Activated CD8-positive, alpha-beta T cell treated with anti-CD3 and anti-CD28 coated beads for 36 hours (primary cell): ENCODE measurements around the gene TGFB2. TPM values are rescaled to one million over a fixed set of nuclear protein-coding genes. Genes with fewer than 3 reads are reported as not detected.

Source experiments
- ATAC-seq: fragments of 200-7000 bp; cut with Tn5 transposase; one replicate; pipeline ENCODE4 v1.10.0; 2021; ENCODE audit warnings: mild to moderate bottlenecking, moderate library complexity
- CTCF ChIA-PET: fragments of 350-600 bp; sonication (Branson Sonifier 250); formaldehyde crosslinking; loops from one replicate; lab custom pipeline; 2021; ENCODE audit warnings: antibody characterized with exemption; lab: Charles Lee
- POLR2A ChIA-PET: fragments of 350-600 bp; sonication (Branson Sonifier 250); formaldehyde crosslinking; loops from one replicate; lab custom pipeline; 2021; ENCODE audit warnings: antibody characterized with exemption; lab: Charles Lee
- DNase-seq: peaks from one replicate; pipeline ENCODE4 v3.0.0-alpha.2; 2020
- H3K27ac Mint-ChIP-seq: one replicate; pipeline ENCODE4 v1.8.0; 2021; ENCODE audit warnings: mild to moderate bottlenecking, mixed read lengths
- H3K27me3 Mint-ChIP-seq: one replicate; pipeline ENCODE4 v1.8.0; 2021; ENCODE audit warnings: mixed read lengths
- H3K36me3 Mint-ChIP-seq: one replicate; pipeline ENCODE4 v1.8.0; 2021; ENCODE audit warnings: low read depth, mixed read lengths
- H3K4me1 Mint-ChIP-seq: one replicate; pipeline ENCODE4 v1.8.0; 2021; ENCODE audit warnings: low read depth, mixed read lengths
- H3K4me3 Mint-ChIP-seq: one replicate; pipeline ENCODE4 v1.8.0; 2021; ENCODE audit warnings: mild to moderate bottlenecking, moderate library complexity, mixed read lengths
- H3K9me3 Mint-ChIP-seq: one replicate; pipeline ENCODE4 v1.8.0; 2021; ENCODE audit warnings: mixed read lengths
- CTCF ChIP-seq: fragments of 200-600 bp; IDR thresholded peaks from one replicate; pipeline ENCODE4 v1.8.0; 2022; ENCODE audit warnings: antibody characterized with exemption, mild to moderate bottlenecking
- intact Hi-C: fragments of 100-400 bp; cut with micrococcal nuclease; formaldehyde crosslinking; loops from one replicate; pipeline ENCODE4 v1.10.0; 2022
- total RNA-seq, 2 experiments: library from RNA; stranded (reverse); gene quantifications; one replicate each; pipeline ENCODE4 v1.2.3, GENCODE V29; 2021

TGFB2 gene
- total RNA-seq, 2 experiments from 2014 or later: not detected

DNA sequence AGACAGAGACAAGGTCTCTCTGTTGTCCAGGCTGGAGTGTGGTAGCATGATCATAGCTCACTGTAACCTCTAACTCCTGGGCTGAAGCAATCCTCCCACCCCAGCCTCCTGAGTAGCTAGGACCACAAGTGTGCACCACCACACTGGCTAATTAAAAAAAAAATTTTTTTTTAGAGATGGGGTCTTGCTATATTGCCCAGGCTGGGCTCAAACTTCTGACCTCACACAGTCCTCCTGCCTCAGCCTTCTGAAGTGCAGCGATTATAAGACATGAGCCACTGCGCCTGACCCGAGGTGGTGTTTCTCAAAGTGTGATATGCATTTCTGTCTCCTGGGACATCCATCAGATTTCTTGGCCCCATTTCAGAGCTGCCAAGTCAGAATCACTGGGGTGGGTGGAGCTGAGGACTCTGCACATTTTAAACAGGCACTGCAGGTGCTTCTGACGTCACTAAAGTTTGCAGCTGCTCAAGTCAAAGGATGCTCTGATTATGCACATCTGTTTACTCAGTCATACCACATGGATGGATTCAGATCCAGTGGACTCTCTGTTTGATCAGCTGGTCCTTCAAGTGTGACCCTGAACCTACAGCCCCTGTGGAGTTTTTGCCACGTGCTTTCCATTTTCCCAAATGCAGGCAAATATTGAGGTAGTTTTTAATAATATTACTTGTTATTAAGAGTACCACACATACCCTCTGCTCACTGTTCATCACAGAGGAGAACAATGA, 21.4 kb downstream of the TGFB2 start:
- no peaks in the 10 kb centered on the region for H3K9me3 Mint-ChIP-seq
- no peaks in the 10 kb centered on the region for H3K4me1 Mint-ChIP-seq
- ChIA-PET POLR2A (interaction anchor here (1.3 kb wide), 1 partner anchor 13 kb away, joined by 4 read pairs; no protein-coding TSS in a partner anchor), CTCF (interaction anchor here (1.2 kb wide), 1 partner anchor 13 kb away, joined by 3 read pairs; no protein-coding TSS in a partner anchor)
- H3K27ac Mint-ChIP-seq: no peak overlapping the region
- DNase-seq (no peak), ATAC-seq (no peak)
- no peak for TF ChIP-seq CTCF
- H3K36me3 Mint-ChIP-seq: no peaks in the 10 kb centered on the region
- peaks cover 3% of the 10 kb centered on the region for H3K27me3 Mint-ChIP-seq
- H3K4me3 Mint-ChIP-seq: no peak overlapping the region
- intact Hi-C loops: no loop called here

DNA sequence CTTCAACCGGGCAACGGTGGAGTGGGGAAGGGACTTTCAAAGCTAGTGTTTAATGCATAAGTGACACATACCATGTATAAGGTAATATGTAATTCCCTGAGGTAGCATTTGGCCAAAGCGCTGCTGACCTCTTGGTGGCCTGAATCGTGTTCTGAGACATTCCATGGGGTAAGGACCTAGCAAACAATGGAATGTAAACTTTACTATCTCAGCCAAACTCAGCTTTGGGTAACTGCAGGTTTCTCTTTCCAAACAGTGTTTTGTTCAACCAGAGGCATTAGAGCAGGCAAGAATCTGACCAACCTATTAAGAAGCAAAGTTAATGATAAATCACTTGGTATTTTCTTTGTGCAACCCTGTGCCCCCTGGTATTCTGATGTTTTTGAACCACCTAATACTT, 22.0 kb downstream of the TGFB2 start:
- Mint-ChIP-seq H3K36me3 (no peaks in the 10 kb centered on the region), H3K9me3 (no peaks in the 10 kb centered on the region), H3K27me3 (peaks cover 5% of the 10 kb centered on the region), H3K27ac (no peak overlapping the region), H3K4me3 (no peak overlapping the region), H3K4me1 (no peaks in the 10 kb centered on the region)
- no peak for TF ChIP-seq CTCF
- intact Hi-C loops: no loop called here
- DNase-seq (no peak), ATAC-seq (no peak)
- ChIA-PET CTCF (no interaction called here), POLR2A (interaction anchor here (1.3 kb wide), 1 partner anchor 13 kb away, joined by 4 read pairs; no protein-coding TSS in a partner anchor)

GRCh38 chr1:218368686-218369085, 23.6 kb downstream of the TGFB2 start:
- Mint-ChIP-seq H3K9me3 (no peaks in the 10 kb centered on the region), H3K36me3 (no peaks in the 10 kb centered on the region), H3K4me3 (no peak overlapping the region), H3K27me3 (peaks cover 14% of the 10 kb centered on the region), H3K27ac (no peak overlapping the region), H3K4me1 (no peaks in the 10 kb centered on the region)
- no peak for TF ChIP-seq CTCF
- CTCF ChIA-PET: interaction anchor here (0.9 kb wide), 1 partner anchor 30 kb away, joined by 3 read pairs; no protein-coding TSS in a partner anchor
- DNase-seq (no peak), ATAC-seq (no peak)
- intact Hi-C loops: no loop called here
- POLR2A ChIA-PET: interaction anchor here (0.9 kb wide), 1 partner anchor 84 kb away, joined by 3 read pairs; the partner anchor contains the start of gene RRP15

DNA sequence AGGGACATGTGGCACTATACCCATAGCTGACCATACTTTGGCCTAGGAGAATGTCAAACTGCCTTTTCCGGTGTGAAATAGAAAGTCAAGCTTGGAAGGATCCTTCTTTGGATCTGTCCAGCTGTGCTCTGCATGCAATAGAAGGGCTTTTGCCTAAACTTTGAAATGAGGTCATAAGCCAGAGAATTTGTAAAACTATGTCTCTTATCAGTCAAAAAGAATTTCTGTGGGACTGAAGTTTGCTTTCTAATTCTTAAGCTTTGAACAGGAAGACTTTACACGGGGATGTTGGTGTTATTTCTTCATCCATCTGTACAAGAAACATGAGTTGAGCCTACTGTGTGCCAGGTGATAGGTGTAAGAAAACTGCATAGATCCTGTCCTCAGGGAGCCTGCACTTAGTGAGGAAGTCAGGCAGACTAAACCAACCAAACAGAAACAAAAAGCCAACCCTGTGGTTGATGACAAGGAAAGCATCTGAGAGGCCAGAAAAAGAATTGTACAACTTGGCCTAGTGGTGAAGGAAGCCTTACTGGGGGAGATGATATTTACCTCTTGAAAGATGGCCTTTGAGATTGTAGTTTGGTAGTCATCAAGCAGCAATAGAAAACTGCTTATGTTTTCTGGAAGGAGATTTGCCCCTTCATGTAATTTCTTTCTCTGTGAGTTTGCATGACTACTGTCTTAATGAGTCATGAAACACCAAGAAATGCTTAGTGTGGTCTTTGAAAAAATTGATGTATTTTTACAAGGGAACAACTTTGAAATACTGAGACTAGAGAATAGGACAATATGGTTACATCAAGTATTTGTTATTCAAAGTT, 24.8 kb downstream of the TGFB2 start:
- intact Hi-C loops: no loop called here
- no peak for DNase-seq
- peak; percentile 45 for ATAC-seq
- ChIA-PET POLR2A (no interaction called here), CTCF (no interaction called here)
- TF ChIP-seq CTCF: no peak
- Mint-ChIP-seq H3K27me3 (peaks cover 22% of the 10 kb centered on the region), H3K36me3 (no peaks in the 10 kb centered on the region), H3K4me1 (no peaks in the 10 kb centered on the region), H3K9me3 (no peaks in the 10 kb centered on the region), H3K4me3 (no peak overlapping the region), H3K27ac (no peak overlapping the region)
